ENCODE data around the gene SPON1.
A peak's percentile ranks its signal among the peaks of the same experiment; 100 is the strongest.
"Not testable (repeated sequence)": the region's sequence is repeated elsewhere in the genome, so short reads cannot be mapped to it uniquely, and the experiment has no call there.

Gene SPON1

DNA sequence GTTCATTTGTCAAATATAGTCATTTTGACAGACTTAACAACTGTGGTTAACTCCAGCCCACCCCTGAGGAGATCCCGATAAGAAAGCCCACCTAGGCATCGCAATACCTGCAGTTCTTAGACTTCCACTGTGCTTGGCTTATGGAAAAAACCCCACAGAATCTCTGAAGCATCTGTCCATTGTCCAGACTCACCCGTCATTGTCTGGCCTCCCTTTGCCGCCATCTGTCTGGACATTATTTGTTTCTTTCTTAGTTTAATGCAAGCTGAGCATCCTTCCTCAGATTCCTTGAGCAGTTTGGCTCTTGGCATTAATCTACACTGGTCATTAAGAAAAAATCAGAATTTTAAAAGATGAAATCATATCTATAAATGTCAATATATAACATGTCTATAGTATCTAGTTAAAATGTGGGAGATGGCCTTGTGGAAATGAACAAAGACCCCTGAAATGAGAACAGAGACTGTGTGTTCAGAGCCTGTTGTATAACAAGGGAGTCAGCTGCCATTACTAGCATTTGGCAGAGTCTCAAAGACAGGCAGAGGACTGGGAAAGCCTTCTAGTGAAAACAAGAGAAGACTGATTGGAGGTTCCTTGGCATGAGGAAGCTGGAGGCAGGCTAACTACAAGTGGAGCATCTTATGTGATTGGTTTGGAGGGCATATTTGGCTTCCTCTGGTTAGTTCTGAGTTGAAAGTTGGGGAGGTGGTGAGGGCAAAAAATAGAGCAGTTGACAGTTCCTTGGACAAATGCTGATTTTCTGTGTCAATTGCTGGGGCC, 80.4 kb downstream of the SPON1 start:
- no peak for DNase-seq

DNA sequence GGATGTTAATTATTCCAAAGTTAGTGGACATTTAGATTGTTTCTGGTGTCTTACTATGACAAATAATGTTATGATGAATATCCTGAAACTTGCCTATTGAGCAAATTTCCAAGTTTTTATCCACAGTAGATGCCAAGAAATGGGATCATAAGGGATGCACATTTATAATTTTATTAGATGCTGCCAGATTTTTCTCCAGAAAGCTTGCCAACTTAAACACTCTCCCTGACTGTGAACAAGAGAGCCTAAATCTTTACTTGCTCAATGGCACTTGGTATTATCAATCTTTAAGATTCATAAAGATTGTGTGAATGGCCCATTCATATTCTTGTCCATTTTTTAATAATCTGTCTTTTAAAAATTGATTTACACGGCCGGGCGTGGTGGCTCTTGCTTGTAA, 82.4 kb downstream of the SPON1 start:
- no peak for DNase-seq

DNA sequence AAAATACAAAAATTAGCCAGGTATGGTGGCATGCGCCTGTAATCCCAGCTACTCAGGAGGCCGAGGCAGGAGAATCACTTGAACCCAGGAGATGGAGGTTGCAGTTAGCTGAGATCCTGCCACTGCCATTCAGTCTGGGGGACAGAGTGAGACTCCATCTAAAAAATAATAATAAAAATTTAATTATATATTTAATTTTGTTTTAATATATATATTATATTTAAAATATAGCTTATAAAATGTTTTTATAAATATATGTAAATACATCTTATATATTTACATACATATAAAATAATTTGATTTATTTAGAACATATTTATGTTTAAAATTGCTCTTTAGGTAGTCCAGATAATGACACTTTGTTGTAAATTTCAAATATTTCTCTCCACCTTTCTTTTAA, 82.9 kb downstream of the SPON1 start:
- DNase-seq = no peak

DNA sequence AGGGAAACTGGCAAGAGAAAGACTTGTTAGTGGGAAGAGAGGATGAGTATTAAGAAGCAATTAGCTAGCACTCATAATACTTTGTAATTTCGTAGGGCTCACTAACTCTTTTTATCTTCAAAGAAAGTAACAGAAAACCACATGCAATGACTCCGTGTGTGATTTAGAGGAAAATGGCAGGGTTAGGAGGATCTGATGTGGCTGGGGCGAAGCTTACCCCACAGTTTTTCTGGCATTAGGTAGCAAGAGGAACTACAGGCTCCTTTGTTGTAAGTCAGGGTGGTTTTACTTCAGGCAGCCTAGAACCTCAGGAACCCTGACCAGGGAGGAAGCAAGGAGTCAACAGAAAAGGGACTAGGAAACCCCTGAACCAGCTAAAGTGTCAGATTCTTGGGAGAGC, 89.7 kb downstream of the SPON1 start:
- no peak for DNase-seq

DNA sequence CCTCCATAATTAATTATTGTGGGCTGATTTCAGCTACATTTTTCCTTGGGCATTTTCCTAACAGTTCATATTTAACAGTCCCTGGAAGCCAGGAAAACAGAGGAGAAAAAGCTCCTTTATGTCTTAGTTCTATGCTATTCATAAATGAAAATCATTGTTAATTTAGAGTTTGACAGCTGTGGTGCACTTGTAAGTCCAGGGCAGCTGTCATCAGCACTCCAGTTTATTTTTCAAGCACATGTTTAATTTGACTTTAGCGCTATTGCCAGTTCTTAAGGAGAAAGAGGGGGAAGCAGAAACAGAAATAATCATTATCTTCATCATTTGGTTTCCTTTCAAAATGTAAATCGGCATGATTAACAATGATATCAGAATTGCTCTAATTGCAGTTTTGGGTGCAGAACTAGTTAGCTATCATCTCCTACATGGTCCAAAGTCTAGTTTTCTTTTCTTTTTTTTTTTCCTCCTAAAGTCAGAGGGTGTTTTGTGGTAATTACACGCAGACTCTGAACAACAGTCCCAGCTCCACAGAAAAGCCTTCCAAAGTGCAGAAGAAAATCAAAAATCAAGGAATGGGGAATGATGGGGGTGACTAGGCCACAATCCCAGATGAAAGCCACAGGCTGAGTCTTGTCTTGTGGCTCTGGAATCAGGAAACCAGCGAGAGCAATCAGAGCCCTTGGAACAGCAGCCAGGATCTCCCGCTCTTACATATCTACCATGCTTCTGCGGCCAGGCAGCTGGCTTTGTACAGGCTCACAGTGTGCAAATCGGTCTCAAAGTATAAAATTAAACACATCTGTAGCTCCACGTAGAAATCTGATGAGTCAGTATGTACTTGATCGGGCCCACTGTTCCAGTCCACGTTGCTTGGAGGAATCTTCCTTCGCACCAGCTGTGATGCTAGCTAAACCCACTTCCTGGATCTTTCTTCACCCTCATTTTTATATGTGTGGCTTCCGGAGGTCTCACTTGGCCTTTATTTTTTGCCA, 91.9 kb downstream of the SPON1 start:
- no peak for DNase-seq

DNA sequence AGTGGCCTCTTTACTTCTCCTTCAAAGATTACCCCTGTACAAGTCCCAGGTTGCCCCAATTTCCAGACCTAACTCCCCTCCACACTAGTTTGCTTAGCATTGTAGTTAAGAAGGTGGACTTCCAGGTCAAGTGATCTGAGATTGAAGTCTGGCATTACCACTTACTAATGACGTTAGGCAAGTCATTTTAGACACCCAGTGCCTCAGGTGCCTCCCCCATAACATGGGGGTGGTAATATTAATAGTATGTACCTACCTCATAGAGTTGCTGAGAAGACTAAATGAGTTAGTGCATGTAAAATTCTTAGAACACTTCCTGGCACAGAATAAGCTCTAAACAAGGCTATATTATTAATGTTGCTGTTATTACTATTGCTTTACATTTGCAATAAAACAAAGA, 93.4 kb downstream of the SPON1 start:
- DNase-seq = no peak

DNA sequence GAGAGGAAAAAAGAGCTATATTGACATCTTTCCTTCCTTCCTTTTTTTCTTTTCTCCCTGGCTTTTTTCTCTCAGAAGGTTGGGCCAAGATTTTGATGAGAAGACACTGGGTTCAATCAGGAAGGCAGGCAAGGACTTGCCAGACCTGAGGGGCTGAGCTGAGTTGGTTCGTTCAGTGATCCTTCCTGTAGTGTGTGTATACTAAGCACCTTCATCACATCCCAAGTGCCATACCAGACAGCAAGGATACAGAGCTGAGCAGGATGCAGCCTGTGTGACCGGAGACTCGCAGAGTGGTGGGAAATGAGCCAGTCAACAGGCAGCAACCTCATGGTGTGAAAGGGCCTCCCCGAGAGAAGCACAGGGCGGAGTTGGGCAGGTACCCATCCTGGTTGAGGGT, 95.5 kb downstream of the SPON1 start:
- no peak for DNase-seq

DNA sequence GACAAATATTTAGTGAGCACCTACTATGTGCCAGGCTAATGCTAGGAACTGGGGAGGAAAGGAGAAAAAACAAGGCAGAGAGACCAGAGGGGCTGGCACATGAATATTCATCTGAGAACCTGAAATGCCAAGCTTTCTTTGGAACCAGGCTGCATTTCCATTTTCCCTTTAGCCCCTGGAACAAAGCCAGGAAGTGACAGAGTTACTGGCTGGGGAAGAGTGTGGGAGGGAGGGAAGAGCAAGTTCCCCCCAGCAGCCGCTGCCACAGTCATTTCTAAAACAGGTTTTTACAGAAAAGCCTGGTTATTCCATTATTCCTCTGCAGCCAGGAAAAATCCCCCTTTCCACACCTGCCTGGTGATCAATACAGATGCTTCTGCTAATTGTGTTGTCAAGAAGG, 97.0 kb downstream of the SPON1 start:
- no peak for DNase-seq

DNA sequence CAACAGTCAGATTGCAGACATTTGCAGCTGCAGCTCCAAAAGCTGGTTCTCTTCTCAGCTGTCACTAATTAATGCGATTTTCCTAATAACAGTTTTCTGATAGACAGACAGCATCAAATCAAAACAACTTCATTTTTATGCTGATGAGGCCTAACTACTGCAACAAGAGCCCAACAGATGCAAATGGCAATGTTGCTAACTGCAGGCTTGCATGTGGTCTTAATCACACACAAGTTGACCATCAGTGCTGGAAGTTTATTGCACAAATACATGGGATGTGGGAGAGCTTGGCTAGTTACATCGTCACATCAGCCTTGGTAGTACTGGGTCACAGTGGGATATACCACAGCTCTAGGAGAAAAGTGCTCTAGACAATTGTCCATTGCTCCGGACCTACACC, 99.2 kb downstream of the SPON1 start:
- DNase-seq = no peak

DNA sequence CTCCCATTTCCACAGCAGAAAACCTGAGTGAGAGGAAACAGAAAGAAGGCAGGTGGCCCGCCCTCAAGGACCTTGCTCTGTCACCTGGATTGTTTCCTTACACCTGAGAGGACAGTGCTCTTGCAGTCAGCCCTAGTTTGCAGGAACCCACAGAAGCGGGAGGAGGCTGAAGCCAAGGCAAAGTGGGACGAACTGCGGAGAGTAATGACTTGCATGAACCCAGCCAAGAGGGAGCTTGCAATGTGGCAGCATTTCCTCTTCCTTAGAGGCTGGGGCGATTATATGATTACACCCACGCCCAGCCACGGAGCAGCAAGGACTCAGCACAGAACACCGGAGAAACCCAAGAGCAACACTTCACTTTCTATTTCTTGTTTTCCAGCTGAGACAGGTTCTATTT, 102.6 kb downstream of the SPON1 start:
- DNase-seq = peak; percentile 25

DNA sequence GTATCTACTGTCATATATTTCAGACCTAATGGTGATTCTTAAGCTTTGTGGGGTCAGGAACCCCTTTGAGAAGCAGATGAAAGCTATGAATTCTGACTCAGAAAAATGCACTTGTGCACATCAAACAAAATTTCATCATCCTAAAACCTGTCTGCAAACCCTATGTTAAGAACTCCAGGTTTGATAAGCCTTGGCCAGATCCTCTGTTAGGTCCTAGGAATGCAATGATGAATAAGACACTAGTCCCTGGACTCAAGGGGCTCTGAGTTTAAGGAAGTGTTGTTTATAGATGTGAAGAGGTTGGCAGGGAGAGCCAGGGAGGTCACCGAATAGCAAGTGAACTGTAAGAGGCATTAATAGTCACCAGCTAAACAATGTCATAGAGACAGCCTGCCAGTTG, 103.2 kb downstream of the SPON1 start:
- no peak for DNase-seq

DNA sequence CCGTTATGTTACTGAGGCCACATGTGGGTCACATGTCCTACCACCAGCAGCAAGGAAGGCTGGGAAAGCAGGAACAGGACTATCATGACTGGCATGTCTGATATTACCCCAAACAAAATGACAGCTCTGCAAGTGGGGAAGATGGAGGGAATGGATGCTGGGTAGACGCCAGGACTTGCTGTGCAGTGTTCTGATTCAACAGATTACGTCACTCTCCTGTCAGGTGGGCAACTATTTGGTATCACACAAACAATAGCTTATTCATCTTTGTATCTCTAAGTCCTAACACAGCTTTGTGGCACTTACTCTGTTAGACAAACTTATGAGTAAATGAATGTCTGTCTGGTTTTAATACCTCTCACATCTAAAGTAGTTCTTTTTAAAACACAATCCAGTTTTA, 105.2 kb downstream of the SPON1 start:
- no peak for DNase-seq

DNA sequence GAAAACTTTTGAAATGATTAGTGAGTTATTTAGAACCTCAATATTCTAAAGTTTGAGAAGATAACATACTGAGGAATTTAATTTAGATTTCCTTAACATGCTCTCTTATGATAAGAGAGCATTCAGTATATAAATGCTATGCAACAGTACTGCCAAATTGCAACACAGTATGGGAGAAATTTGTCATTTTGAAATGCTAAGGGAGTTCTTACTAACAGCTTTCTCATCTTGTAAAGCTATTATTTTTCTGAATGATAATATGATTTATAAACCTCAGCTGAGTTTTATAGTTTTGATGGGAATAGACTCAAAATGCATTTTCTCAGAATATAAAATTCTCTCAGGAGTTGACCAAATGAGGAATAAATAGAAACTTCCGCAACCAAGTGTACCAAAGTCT, 108.4 kb downstream of the SPON1 start:
- no peak for DNase-seq

DNA sequence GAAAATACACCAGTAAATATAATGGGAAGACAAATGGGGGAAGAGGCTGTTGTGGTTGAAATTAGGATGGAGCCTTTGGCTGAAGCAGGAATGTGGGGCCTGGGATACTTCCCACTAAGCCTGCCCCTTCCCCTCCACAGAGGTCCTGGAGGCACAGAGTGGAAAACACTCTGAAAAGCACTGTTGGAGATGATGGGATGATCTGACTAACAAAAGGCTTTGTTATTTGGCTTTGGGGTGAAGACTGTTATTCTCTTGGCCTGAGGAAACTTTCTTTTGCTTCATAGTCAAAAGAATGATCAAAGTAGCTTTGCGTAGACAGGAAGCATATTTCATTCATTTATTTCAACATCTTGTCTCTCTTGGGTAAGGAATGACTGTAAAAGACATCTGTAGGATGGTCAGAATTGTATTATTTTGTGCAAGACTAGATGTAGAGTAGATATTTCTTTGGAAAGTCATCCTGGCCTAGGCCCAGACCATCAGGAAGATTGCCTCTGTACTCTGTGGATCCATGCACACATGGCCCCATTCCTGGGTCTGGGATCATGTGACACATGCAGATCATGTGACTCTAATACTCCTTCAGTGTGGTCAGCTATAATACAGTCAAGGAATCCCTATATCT, 111.4 kb downstream of the SPON1 start:
- no peak for DNase-seq

DNA sequence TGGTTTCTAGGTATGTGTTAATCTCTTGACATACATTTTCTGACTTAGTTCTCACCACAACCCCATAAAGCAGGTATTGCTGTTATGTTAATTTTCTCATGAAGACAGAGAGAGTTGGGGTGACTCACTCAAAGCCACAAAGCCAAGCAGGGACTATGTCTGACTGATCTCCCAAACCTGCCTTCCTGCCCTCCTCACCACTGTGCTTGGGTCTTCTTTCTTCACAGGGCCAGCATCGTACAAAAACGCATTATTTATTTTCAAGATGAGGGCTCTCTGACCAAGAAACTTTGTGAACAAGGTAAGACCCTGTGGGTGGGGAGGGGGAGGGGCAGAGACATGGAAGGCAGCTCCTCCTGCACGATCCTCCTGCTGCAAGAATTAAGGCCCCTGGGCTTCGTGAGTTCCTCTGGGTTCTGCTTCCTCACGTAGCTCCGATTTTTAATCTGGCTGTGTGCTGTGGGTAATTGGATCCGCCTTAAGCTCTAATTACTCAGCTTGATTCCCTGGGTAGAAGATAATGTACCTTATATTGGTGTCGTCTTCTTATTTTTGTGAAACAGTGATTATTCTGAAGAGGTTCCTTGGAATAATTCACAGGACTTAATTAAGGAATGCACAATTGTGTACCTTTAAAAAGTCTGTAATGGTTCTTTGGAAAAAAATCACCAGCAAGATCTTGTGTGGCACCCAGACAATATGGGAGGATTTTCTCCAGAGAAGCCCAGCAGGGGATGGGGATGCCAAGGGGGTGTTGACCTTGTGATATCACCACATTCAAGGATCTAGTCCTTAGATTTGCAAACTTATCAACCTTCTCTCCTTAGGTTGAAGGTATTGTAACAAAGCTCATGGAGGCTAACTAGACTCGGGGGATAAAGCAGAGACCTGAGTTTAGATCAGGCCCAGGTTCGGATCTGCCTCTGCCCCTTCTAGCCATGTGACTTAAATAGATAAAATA, 112.9 kb downstream of the SPON1 start:
- peak; percentile 61 for DNase-seq

DNA sequence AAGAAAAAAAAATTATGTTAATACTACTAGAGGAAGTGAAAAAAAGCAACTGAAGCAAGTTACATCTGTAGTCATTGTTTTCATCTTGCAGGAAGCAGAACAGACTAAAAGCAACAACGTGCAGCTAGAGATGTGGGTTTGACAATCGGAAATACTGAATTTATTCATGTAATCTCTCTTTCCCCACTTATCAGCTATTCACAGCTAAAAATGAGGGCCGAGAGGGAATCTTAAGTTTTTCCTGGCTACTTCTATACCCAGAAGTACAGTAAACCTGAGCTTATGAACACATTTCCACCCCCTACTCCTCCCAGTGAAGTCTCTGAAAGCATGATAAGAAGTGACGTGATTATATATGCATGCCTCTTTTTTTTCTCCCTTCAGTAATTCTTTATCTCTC, 116.5 kb downstream of the SPON1 start:
- DNase-seq = no peak

DNA sequence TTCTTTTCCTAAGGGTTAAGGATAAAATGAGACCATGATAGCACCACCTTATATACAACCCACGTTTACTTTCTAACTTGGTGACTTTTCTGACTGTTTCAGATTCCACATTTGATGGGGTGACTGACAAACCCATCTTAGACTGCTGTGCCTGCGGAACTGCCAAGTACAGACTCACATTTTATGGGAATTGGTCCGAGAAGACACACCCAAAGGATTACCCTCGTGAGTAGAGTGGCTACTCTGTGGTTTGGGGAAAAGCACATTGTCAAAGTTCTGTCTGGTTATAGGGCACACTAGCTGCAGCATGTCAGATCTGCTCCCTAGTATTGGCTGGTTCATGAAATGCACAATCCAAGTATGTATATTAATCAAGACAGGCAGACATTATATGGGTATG, 117.3 kb downstream of the SPON1 start:
- DNase-seq = no peak

DNA sequence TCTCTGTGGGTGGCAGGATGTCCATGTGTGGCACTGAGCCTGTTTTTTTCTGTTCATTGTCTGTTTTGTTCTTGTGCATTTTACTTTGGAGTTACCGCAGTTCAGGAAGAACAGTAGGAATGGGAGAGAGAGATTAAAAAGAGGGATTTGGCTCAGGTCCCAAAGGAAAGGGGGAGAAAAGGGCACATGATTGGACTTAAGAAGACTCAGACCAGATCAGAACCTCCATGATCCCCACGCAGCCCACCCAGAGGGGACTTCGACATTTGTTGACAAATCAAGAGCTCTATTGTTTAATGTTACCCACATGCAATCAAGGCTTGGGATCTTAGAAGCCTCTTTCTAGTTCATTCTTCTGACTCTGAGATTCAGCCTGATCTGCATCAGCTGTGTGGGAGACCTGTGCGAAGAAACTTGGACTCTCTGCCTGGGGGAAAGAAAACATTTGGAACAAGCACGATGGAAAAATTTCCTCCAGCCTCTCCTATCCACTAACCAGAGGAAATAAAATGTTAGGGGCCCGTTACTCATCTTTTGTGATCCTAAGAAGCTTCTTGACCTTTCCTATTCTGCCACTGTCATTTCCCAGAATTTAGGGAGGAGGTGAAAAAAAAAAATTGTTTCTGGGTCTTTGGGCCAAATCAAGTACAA, 119.2 kb downstream of the SPON1 start:
- no peak for DNase-seq

DNA sequence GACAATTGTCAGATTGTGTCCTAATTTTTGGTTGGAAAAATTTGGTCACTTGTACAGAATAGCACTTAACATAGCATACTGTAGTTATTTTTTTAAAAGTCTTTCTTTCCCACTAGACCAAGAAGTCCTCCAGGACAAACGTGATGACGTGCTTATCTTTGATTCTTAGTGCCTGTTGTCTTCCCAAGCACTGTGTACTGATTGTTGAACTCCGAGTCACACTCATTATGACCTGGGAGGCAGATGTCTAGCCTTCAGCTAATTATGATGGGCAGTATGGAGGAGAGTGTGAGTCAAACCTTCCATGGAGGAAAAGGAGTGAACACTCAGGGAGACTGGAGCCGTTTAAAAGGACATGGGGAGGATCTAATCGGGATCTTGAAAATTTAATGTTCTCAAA, 119.8 kb downstream of the SPON1 start:
- DNase-seq = no peak

DNA sequence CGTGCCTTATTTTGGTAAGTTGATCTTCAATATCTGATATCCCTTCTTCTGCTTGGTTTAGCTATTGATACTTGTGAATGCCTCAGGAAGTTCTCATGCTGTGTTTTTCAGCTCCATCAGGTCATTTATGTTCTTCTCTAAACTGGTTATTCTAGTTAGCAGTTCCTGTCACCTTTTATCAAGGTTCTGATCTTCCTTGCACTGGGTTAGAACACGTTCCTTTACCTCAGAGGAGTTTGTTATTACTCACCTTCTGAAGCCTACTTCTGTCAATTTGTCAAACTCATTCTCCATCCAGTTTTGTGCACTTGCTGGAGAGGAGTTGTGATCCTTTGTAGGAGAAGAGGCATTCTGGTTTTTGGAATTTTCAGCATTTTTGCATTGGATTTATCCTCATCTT, 126.3 kb downstream of the SPON1 start:
- not testable (repeated sequence) for DNase-seq

DNA sequence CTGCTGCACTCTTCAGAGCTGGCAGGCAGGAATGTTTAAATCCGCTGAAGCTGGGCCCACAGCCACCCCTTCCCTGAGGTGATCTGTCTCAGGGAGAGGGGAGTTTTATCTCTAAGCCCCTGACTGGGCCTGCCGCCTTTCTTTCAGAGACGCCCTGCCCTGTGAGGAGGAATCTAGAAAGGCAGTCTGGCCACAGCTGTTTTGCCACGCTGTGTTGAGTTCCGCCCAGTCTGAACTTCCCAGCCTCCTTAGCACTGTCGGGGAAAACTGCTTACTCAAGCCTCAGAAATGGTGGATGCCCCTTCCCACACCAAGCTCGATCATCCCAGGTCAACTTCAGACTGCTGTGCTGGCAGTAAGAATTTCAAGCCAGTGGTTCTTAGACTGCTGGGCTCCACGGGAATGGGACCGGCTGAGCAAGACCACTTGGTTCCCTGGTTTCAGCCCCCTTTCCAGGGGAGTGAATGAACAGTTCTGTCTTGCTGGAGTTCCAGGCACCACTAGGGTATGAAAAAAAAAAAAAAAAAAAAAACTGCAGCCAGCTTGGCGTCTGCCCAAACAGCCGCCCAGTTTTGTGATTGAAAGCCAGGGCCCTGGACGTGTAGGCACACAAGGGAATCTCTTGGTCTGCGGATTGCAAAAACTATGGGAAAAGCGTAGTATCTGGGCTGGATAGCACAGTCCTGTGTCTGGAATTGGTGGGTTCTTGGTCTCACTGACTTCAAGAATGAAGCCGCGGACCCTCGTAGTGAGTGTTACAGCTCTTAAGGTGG, 127.4 kb downstream of the SPON1 start:
- DNase-seq = no peak
